Esophagus squamous epithelium (tissue), 5 donors: Measurements from ENCODE around the gene OLAH. TPM values are rescaled to one million over a fixed set of nuclear protein-coding genes. Genes with fewer than 3 reads are reported as not detected.
A peak's percentile ranks its signal among the peaks of the same experiment; 100 is the strongest.
"Not testable (repeated sequence)": the region's sequence is repeated elsewhere in the genome, so short reads cannot be mapped to it uniquely, and the experiment has no call there.

Experiments used
- DNase-seq: peaks from one replicate; lab custom pipeline; 2025; lab: John Stamatoyannopoulos, UW
- H3K27ac ChIP-seq, 4 donors: fragments of 200-600 bp; sonication (generic); one replicate each; pipeline ENCODE4 v1.5.1; 2016 to 2019; ENCODE audit warnings: mild to moderate bottlenecking in 1 of 4
- H3K27me3 ChIP-seq, 4 donors: fragments of 200-600 bp; sonication (generic); 1 replicate in 3 of 4; 2 replicates in 1 of 4; pipeline versions ENCODE4 v1.5.1 to v1.6.0; 2017 to 2021; ENCODE audit warnings: antibody characterized with exemption in 1 of 4
- H3K36me3 ChIP-seq, 3 donors: fragments of 200-600 bp; sonication (generic); one replicate each; pipeline ENCODE4 v1.5.1; 2016 to 2019
- H3K4me1 ChIP-seq, 3 donors: fragments of 200-600 bp; sonication (generic); one replicate each; pipeline ENCODE4 v1.5.1; 2017 to 2019
- H3K4me3 ChIP-seq, 4 donors: fragments of 200-600 bp; sonication (generic); 1 replicate in 3 of 4; 2 replicates in 1 of 4; pipeline ENCODE4 v1.5.1; 2016 to 2019; ENCODE audit warnings: mild to moderate bottlenecking in 2 of 4, moderate library complexity in 1 of 4
- H3K9me3 ChIP-seq, 3 donors: fragments of 200-600 bp; sonication (generic); one replicate each; pipeline ENCODE4 v1.5.1; 2016 to 2019
- CTCF ChIP-seq, 6 experiments: fragments of 450-650 bp in 4 of 6; fragments of 200-600 bp in 2 of 6; sonication (generic) in 2 of 6; IDR thresholded peaks; one replicate each; pipeline ENCODE4 v1.5.1; 2016 to 2019; ENCODE audit warnings: antibody characterized with exemption in 6 of 6, mild to moderate bottlenecking in 4 of 6, moderate library complexity in 4 of 6
- POLR2A ChIP-seq, 4 donors: fragments of 450-650 bp; IDR thresholded peaks; one replicate each; pipeline ENCODE4 v1.6.1; 2017; ENCODE audit warnings: antibody characterized with exemption in 4 of 4, mild to moderate bottlenecking in 4 of 4, moderate library complexity in 3 of 4
- WGBS, 2 donors: methylation state at CpG; one replicate each; pipeline ENCODE4 v1.1.5; 2018; 5-methylcytosine and 5-hydroxymethylcytosine counted together
- intact Hi-C: fragments of 100-400 bp; cut with DNase I; formaldehyde crosslinking; loops from one replicate; pipeline ENCODE4 v1.15.0; 2022
- total RNA-seq, 4 donors: library from RNA; depleted of rRNA; stranded (reverse); fragments of >200 nt; gene quantifications; one replicate each; pipeline ENCODE4 v1.1.0, GENCODE V29; 2016
- donor health status: DM: yes; HTN: yes; CAD: no.

The OLAH gene
- 1 to 10 TPM in 3 of 4 donors, under 1 TPM in 1; 0.57 to 9.4 (median 5.1) TPM for total RNA-seq

GRCh38 chr10:15043674-15044073 is at the start of gene OLAH:
Gene OLAH (plus strand): TSS chr10:15043943. CDS start chr10:15047289, 3,346 bp downstream.
- no peak within 1 kb of the TSS for H3K4me3 ChIP-seq
- H3K4me1 ChIP-seq, result peaks cover 0 to 11% (median 0%) of the 10 kb centered on the region in 3 donors
- H3K27ac ChIP-seq, result no peak within 1 kb of the TSS
- H3K27me3 ChIP-seq, result no peaks in the 10 kb centered on the region
- no peak for DNase-seq
- no peaks in the 10 kb centered on the region for H3K9me3 ChIP-seq
- intact Hi-C loops, result no loop called here
- H3K36me3 ChIP-seq, result no peaks in the 10 kb centered on the region
- TF ChIP-seq CTCF (IDR thresholded peaks at IDR 0.05) (no peak), POLR2A (IDR thresholded peaks at IDR 0.05) (no peak)
- WGBS, 2 donors, result 30 to 93% methylated on average over 1 of the region's 1 CpG

- Histone ChIP-seq H3K4me3 (peak overlapping the region in 1 of 4 donors; percentile 21), H3K9me3 (no peaks in the 10 kb centered on the region), H3K27me3 (peaks cover 0 to 5% (median 0%) of the 10 kb centered on the region in 4 donors), H3K4me1 (peaks cover 0 to 23% (median 0%) of the 10 kb centered on the region in 3 donors), H3K27ac (no peak overlapping the region), H3K36me3 (no peaks in the 10 kb centered on the region)
- DNase-seq, result no peak
- WGBS, 2 donors, result 74 to 84% methylated on average over 36 to 45 of the region's 50 CpGs
- TF ChIP-seq CTCF (IDR thresholded peaks at IDR 0.05), result no peak
- TF ChIP-seq POLR2A (IDR thresholded peaks at IDR 0.05), result no peak
- intact Hi-C loops, result no loop called here
Observed at GRCh38 chr10:14995964-14996565, 47.7 kb upstream of the OLAH start.

GRCh38 chr10:15013530-15013929 is 30.2 kb upstream of the OLAH start:
- H3K4me3 ChIP-seq, H3K9me3 ChIP-seq, H3K27me3 ChIP-seq, H3K36me3 ChIP-seq, intact Hi-C loops, DNase-seq: not testable (repeated sequence)
- H3K27ac ChIP-seq, result peak overlapping the region in 1 of 4 donors; percentile 16
- H3K4me1 ChIP-seq, result peaks cover 0 to 16% (median 0%) of the 10 kb centered on the region in 3 donors
- 24 to 54% methylated on average over 5 of the region's 5 CpGs for WGBS, 2 donors

- intact Hi-C loops, result no loop called here
- WGBS, 2 donors, result 68 to 86% methylated on average over 3 to 7 of the region's 7 CpGs
- TF ChIP-seq CTCF (IDR thresholded peaks at IDR 0.05), result no peak
Observed at GRCh38 chr10:15015451-15015850, 28.3 kb upstream of the OLAH start.

GRCh38 chr10:15020966-15021365 is 22.8 kb upstream of the OLAH start:
- H3K27ac ChIP-seq, H3K36me3 ChIP-seq, intact Hi-C loops, H3K9me3 ChIP-seq, H3K4me3 ChIP-seq, DNase-seq, H3K27me3 ChIP-seq: not testable (repeated sequence)
- H3K4me1 ChIP-seq, result peaks cover 0 to 16% (median 3%) of the 10 kb centered on the region in 3 donors
- 70 to 82% methylated on average over 1 to 2 of the region's 5 CpGs for WGBS, 2 donors

More at GRCh38 chr10:15015451-15015850, 28.3 kb upstream of the OLAH start:
- no peak for DNase-seq
- H3K27me3 ChIP-seq, result no peaks in the 10 kb centered on the region
- peaks cover 0 to 16% (median 0%) of the 10 kb centered on the region in 3 donors for H3K4me1 ChIP-seq
- no peaks in the 10 kb centered on the region for H3K36me3 ChIP-seq
- no peak overlapping the region for H3K27ac ChIP-seq
- no peak overlapping the region for H3K4me3 ChIP-seq
- no peaks in the 10 kb centered on the region for H3K9me3 ChIP-seq

- H3K4me1 ChIP-seq, result peaks cover 0 to 16% (median 3%) of the 10 kb centered on the region in 3 donors
- intact Hi-C loops, H3K4me3 ChIP-seq, H3K27me3 ChIP-seq, H3K27ac ChIP-seq, DNase-seq, H3K9me3 ChIP-seq, H3K36me3 ChIP-seq: not testable (repeated sequence)
- WGBS, 2 donors, result 84 to 88% methylated on average over 6 of the region's 6 CpGs
Observed at GRCh38 chr10:15023079-15023478, 20.7 kb upstream of the OLAH start.

- H3K4me1 ChIP-seq, result peaks cover 0 to 16% (median 3%) of the 10 kb centered on the region in 3 donors
- DNase-seq, H3K9me3 ChIP-seq, H3K36me3 ChIP-seq, H3K27me3 ChIP-seq, H3K4me3 ChIP-seq, intact Hi-C loops: not testable (repeated sequence)
- WGBS, 2 donors, result 56 to 61% methylated on average over 8 to 9 of the region's 17 CpGs
- peak overlapping the region in 1 of 4 donors; percentile 25 for H3K27ac ChIP-seq
Observed at GRCh38 chr10:15024017-15025004, 19.4 kb upstream of the OLAH start.

- WGBS, 2 donors, result 44 to 72% methylated on average over 6 of the region's 6 CpGs
- H3K9me3 ChIP-seq, intact Hi-C loops, DNase-seq, H3K4me3 ChIP-seq, H3K27me3 ChIP-seq, H3K36me3 ChIP-seq: not testable (repeated sequence)
- peak overlapping the region in 1 of 4 donors; percentile 25 for H3K27ac ChIP-seq
- peaks cover 0 to 16% (median 3%) of the 10 kb centered on the region in 3 donors for H3K4me1 ChIP-seq
Observed at GRCh38 chr10:15025040-15025439, 18.7 kb upstream of the OLAH start.
